ENCODE data around the gene CCDC83. TPM values are rescaled to one million over a fixed set of nuclear protein-coding genes. Genes with fewer than 3 reads are reported as not detected.

The CCDC83 gene
- total RNA-seq, 1 experiment from 2014 or later: not detected

- no peak overlapping the region for H4K5ac ChIP-seq (ENCODE audit: insufficient read length, low read depth, low read length)
- Mint-ChIP-seq H3K4me3 (no peak overlapping the region), H3K4me1 (peaks cover 10 to 11% of the 10 kb centered on the region in 2 experiments; a peak in 3 of 4 replicates), H3K9me3 (no peaks in the 10 kb centered on the region; a peak in 1 of 5 replicates), H3K27ac (no peak overlapping the region), H3K36me3 (ENCODE audit: insufficient read depth in 1 of 3, low read depth in 3 of 3) (no peaks in the 10 kb centered on the region), H3K27me3 (ENCODE audit: low read depth) (peaks cover 3% of the 10 kb centered on the region)
- H3K4me1 ChIP-seq (ENCODE audit: insufficient read depth, low read length): no peaks in the 10 kb centered on the region
- DNase-seq: no peak
- H3T11ph ChIP-seq (ENCODE audit: low read length): no peak overlapping the region
- H3K79me2 ChIP-seq (ENCODE audit: insufficient read depth, low read length): no peaks in the 10 kb centered on the region
- no peaks in the 10 kb centered on the region for H3K9me3 ChIP-seq (ENCODE audit: control insufficient read depth, low read depth, low read length)
- H2AK5ac ChIP-seq (ENCODE audit: insufficient read length, low read length): no peak overlapping the region
- no peak overlapping the region for H2BK120ac ChIP-seq (ENCODE audit: low read depth, low read length, poor library complexity, severe bottlenecking)
- H3K4me2 ChIP-seq (ENCODE audit: insufficient read depth, insufficient read length, low read length): no peak overlapping the region
- no peak for TF ChIP-seq CTCF (conservative IDR thresholded peaks at IDR 0.05)
- H3K14ac ChIP-seq (ENCODE audit: insufficient read depth, low read length): no peak overlapping the region
- no peaks in the 10 kb centered on the region; the same call in 1 of the 2 replicates for H3K27me3 ChIP-seq (ENCODE audit: insufficient read depth, low read length)
- H3K9ac ChIP-seq (ENCODE audit: extremely low read depth, insufficient read length, low read length): no peak overlapping the region
- no CpG with 5 or more reads among the region's 1 CpG for whole genome bisulfite sequencing (ENCODE audit: extremely low coverage, insufficient read length, low lambda C conversion rate)
- no peak overlapping the region for H2BK5ac ChIP-seq (ENCODE audit: insufficient read length, low read length)
- H3K27ac ChIP-seq (ENCODE audit: insufficient read length, low read depth, low read length): no peak overlapping the region
- no peak overlapping the region for H2AFZ ChIP-seq (ENCODE audit: low read length)
- H4K20me1 ChIP-seq (ENCODE audit: control insufficient read depth, insufficient read depth, insufficient read length): no peaks in the 10 kb centered on the region
- H3K79me1 ChIP-seq (ENCODE audit: insufficient read depth, low read depth, low read length, poor library complexity, severe bottlenecking): no peaks in the 10 kb centered on the region
- H2BK12ac ChIP-seq (ENCODE audit: insufficient read length, low read depth, low read length): no peak overlapping the region
- no peak overlapping the region for H2BK15ac ChIP-seq (ENCODE audit: low read depth, low read length)
- no peak overlapping the region for H4K91ac ChIP-seq (ENCODE audit: insufficient read length, low read depth, low read length)
- H3K56ac ChIP-seq (ENCODE audit: insufficient read length, low read depth, low read length): no peak overlapping the region
- no peaks in the 10 kb centered on the region for H3K23me2 ChIP-seq (ENCODE audit: insufficient read length, low read depth, low read length, poor library complexity, severe bottlenecking)
- H2BK20ac ChIP-seq (ENCODE audit: low read depth, low read length, poor library complexity, severe bottlenecking): no peak overlapping the region
- H4K8ac ChIP-seq (replicated peaks; ENCODE audit: insufficient read length, low read depth, low read length): no peak overlapping the region
- no peak overlapping the region for H3K23ac ChIP-seq (ENCODE audit: insufficient read length, low read depth, low read length)
- H3K4ac ChIP-seq (ENCODE audit: low read depth, low read length): no peak overlapping the region
- H3K18ac ChIP-seq (ENCODE audit: insufficient read length, low read depth, low read length): no peak overlapping the region
Observed at GRCh38 chr11:85828640-85828978, 26.6 kb upstream of the CCDC83 start.

Data from H9 (cell line).